Osteocyte (in vitro differentiated cells): ENCODE results near the gene CEP192. TPM values are rescaled to one million over a fixed set of nuclear protein-coding genes. Genes with fewer than 3 reads are reported as not detected.
"Not testable (repeated sequence)": the region's sequence is repeated elsewhere in the genome, so short reads cannot be mapped to it uniquely, and the experiment has no call there.

Experiments used
- DNase-seq: peaks from one replicate; pipeline ENCODE4 v3.0.0; 2021; ENCODE audit warnings: mixed read lengths; ENCODE audit not compliant: unreplicated experiment; ENCODE audit errors: extremely low spot score
- H3K27ac Mint-ChIP-seq: one replicate; pipeline ENCODE4 v1.8.0; 2021; ENCODE audit warnings: mild to moderate bottlenecking, mixed read lengths; ENCODE audit not compliant: unreplicated experiment
- H3K27me3 Mint-ChIP-seq: one replicate; pipeline ENCODE4 v1.8.0; 2021; ENCODE audit warnings: mixed read lengths; ENCODE audit not compliant: unreplicated experiment
- H3K36me3 Mint-ChIP-seq: one replicate; pipeline ENCODE4 v1.8.0; 2021; ENCODE audit warnings: mixed read lengths; ENCODE audit not compliant: unreplicated experiment
- H3K4me1 Mint-ChIP-seq: one replicate; pipeline ENCODE4 v1.8.0; 2021; ENCODE audit warnings: mixed read lengths; ENCODE audit not compliant: unreplicated experiment
- H3K4me3 Mint-ChIP-seq: one replicate; pipeline ENCODE4 v1.8.0; 2021; ENCODE audit warnings: mild to moderate bottlenecking, moderate library complexity, mixed read lengths; ENCODE audit not compliant: unreplicated experiment
- H3K9me3 Mint-ChIP-seq: one replicate; pipeline ENCODE4 v1.8.0; 2021; ENCODE audit warnings: mixed read lengths; ENCODE audit not compliant: unreplicated experiment
- total RNA-seq: library from RNA; stranded (reverse); gene quantifications from 2 replicates; pipeline ENCODE4 v1.2.1, GENCODE V29; 2021
- TF ChIP-seq, protein P1 (sequence below): fragments of 200-600 bp; sonication (generic); IDR thresholded peaks from 2 replicates; pipeline ENCODE4 v1.5.0; 2021; ENCODE audit warnings: antibody characterized with exemption, mild to moderate bottlenecking, moderate library complexity

The CEP192 gene
- total RNA-seq, 1 donor from 2014 or later, result 20.4 TPM

DNA sequence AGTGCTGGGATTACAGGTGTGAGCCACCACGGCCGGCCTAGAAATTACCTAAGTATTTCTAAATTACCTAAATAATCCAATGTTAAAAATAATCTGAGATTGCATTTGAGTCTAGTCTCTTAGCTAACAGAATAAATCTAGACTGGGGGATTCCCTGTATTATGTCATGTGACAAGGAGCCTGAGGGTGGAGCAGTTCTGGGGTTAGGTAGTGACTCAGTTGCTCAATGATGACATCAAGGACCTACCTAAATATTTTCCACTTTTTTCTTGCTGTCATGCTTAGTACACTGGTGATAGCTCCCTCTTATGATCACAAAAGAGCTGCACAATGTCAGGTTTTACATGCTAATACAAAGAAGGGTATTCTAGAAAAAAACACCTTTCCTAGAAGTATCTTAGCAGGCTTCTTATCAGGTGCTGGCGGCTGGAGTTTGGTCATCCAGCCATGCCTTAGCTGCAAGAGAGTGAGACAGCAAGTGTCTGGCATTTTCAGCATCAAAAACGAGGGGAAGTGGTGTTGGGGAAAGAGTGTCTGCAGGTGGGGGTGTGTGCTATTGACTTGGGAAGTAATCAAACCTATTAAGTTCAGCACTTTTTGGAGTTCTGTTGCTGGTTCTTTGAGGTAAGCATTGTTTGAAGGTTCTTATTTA is 17.5 kb upstream of the CEP192 start:
- H3K27me3 Mint-ChIP-seq, result no peaks in the 10 kb centered on the region
- peaks cover 4% of the 10 kb centered on the region for H3K4me1 Mint-ChIP-seq
- no peaks in the 10 kb centered on the region for H3K9me3 Mint-ChIP-seq
- no peak overlapping the region for H3K27ac Mint-ChIP-seq
- no peak overlapping the region for H3K4me3 Mint-ChIP-seq
- H3K36me3 Mint-ChIP-seq, result peaks cover 34% of the 10 kb centered on the region
- TF ChIP-seq, protein P1, sequence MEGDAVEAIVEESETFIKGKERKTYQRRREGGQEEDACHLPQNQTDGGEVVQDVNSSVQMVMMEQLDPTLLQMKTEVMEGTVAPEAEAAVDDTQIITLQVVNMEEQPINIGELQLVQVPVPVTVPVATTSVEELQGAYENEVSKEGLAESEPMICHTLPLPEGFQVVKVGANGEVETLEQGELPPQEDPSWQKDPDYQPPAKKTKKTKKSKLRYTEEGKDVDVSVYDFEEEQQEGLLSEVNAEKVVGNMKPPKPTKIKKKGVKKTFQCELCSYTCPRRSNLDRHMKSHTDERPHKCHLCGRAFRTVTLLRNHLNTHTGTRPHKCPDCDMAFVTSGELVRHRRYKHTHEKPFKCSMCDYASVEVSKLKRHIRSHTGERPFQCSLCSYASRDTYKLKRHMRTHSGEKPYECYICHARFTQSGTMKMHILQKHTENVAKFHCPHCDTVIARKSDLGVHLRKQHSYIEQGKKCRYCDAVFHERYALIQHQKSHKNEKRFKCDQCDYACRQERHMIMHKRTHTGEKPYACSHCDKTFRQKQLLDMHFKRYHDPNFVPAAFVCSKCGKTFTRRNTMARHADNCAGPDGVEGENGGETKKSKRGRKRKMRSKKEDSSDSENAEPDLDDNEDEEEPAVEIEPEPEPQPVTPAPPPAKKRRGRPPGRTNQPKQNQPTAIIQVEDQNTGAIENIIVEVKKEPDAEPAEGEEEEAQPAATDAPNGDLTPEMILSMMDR, result no peak
- DNase-seq, result no peak

- Mint-ChIP-seq H3K36me3 (peaks cover 37% of the 10 kb centered on the region), H3K9me3 (no peaks in the 10 kb centered on the region), H3K27ac (no peak overlapping the region), H3K27me3 (no peaks in the 10 kb centered on the region), H3K4me1 (peaks cover 4% of the 10 kb centered on the region), H3K4me3 (no peak overlapping the region)
- TF ChIP-seq, protein P1, result no peak
- DNase-seq, result no peak
These were observed 15.7 kb upstream of the CEP192 start for GRCh38 chr18:12975488-12975887.

DNA sequence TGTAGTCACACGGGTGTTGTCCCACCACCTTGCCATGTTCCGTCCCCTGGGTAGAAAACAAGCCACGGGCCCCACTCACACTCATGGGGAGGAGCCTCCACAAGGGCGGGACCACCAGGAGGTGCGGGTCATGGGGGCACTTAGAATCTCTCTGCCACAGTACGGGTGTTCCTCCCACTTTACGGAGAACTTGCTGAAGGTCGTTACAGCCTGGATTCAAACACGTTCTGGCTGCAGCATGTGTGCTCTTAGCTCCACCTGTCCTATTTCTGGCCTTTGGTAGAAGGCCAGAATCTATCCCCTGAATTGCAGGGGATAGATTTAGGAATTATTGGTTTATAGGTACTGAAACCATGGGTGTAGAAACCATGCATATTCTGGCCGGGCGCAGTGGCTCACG is 14.9 kb upstream of the CEP192 start:
- Mint-ChIP-seq H3K9me3 (no peaks in the 10 kb centered on the region), H3K4me1 (peaks cover 4% of the 10 kb centered on the region)

DNA sequence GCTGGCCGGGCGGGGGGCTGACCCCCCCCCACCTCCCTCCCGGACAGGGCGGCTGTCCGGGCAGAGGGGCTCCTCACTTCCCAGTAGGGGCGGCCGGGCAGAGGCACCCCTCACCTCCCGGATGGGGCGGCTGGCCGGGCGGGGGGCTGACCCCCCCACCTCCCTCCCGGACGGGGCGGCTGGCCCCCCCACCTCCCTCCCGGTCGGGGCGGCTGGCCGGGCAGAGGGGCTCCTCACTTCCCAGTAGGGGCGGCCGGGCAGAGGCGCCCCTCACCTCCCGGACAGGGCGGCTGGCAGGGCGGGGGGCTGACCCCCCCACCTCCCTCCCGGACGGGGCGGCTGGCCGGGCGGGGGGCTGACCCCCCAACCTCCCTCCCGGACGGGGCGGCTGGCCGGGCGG is 11.1 kb upstream of the CEP192 start:
- not testable (repeated sequence) for H3K27ac Mint-ChIP-seq, H3K9me3 Mint-ChIP-seq, DNase-seq, H3K4me3 Mint-ChIP-seq, H3K4me1 Mint-ChIP-seq, H3K27me3 Mint-ChIP-seq
- H3K36me3 Mint-ChIP-seq, result peaks cover 21% of the 10 kb centered on the region

More for the DNA sequence above, 14.9 kb upstream of the CEP192 start:
- TF ChIP-seq, protein P1, result no peak
- Mint-ChIP-seq H3K27me3 (no peaks in the 10 kb centered on the region), H3K4me3 (no peak overlapping the region), H3K36me3 (peaks cover 33% of the 10 kb centered on the region), H3K27ac (no peak overlapping the region)
- DNase-seq, result no peak

- H3K9me3 Mint-ChIP-seq, result no peaks in the 10 kb centered on the region
- no peak for DNase-seq
- H3K36me3 Mint-ChIP-seq, result no peaks in the 10 kb centered on the region
- TF ChIP-seq, protein P1, result no peak
- H3K27ac Mint-ChIP-seq, result peak overlapping the region; percentile 90
- H3K4me1 Mint-ChIP-seq, result peaks cover 29% of the 10 kb centered on the region
- peak overlapping the region; percentile 87 for H3K4me3 Mint-ChIP-seq
- no peaks in the 10 kb centered on the region for H3K27me3 Mint-ChIP-seq
These were observed 1.6 kb upstream of the CEP192 start for GRCh38 chr18:12989397-12990122.
